GM20000 (cell line): ENCODE results near the gene CENPA.
"Not testable (repeated sequence)": the region's sequence is repeated elsewhere in the genome, so short reads cannot be mapped to it uniquely, and the experiment has no call there.

Source experiments
- DNase-seq: peaks from one replicate; pipeline ENCODE4 v3.0.0; 2012; ENCODE audit warnings: low spot score
- CTCF ChIP-seq: IDR thresholded peaks from 2 replicates; pipeline ENCODE4 v1.5.1; 2012; ENCODE audit warnings: mild to moderate bottlenecking, control low read depth; ENCODE audit errors: extremely low read depth, missing control alignments

Gene CENPA

DNA sequence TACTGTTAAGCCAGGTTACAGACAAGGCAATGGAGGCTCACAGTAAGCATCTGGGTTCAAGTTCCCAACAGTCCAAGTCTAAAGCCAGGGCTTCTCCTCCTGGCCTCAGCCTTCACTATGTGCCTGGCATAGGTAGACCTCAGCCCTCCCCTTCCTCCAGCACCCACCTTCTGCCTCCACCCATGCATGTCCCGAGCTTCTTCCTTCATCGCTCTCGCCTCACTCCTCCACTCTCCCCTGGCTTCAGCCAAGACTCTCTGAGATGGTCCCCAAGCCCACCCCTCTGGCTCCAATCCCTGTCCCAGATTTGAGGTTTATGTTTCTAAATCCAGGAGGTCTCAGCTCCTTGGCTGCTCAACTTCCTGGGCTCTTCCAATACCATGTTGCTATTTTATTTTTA, 26.9 kb downstream of the CENPA start:
- no peak for DNase-seq
- TF ChIP-seq CTCF, result no peak

- DNase-seq, result not testable (repeated sequence)
These were observed 28.4 kb downstream of the CENPA start for GRCh38 chr2:26814072-26814765.

DNA sequence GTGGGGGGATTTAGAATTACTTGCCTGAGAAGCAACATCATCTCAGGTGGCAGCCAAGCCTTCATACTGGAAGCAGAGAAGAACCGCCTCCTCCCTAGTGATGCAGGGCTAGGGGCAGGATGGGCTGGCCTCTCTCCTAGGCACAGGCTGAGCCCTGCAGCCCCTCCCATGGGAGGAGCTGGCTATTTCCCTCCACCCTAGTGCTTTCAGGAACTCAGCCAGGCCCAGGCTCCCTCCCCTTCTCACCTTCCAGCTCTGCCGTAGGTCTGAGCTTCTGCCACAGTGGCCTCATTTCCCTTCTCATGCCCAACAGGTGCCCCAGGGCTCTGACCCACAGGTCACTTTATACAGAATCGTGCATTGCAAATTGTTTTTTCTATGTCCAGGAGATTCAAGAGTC, 31.0 kb downstream of the CENPA start:
- no peak for DNase-seq
- no peak for TF ChIP-seq CTCF

DNA sequence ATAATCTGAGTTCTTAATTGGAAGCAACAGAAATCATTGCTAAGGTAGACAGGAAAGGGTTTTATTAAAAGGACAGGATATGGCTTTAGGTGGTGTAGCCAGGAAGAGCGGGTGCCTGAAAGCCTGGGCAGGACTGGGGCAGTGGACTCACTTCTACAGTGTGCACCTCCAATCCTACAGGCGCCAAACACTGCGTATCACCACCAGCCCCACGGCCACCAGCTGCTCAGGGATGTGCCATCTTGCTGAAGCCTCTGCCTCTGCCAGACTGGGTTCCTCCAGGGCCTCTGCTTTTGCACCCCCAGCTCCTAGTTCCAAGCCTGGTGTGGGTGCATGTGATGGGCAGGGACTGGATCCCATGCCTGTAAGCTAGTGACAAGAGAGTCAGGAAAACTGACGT, 32.4 kb downstream of the CENPA start:
- DNase-seq, result no peak
- TF ChIP-seq CTCF, result no peak

- no peak for DNase-seq
- no peak for TF ChIP-seq CTCF
These were observed 33.1 kb downstream of the CENPA start for GRCh38 chr2:26818972-26819371.

DNA sequence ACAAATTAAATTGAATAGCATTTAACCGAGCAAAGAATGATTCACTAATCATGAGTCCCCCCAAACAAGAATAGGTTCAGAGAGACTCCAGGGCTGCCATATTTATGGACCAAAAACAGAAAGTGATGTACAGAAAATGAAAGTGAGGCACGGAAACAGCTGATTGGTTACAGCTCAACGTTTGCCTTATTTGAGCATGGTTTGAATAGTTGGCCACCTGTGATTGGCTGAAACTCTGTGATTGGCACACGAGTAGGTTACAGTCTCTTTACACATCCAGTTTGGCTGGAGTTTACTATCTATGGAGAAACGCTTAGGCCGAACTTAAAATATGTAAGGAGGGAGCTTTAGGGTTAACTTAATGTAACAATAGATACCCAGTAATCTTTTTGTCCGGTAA, 35.1 kb downstream of the CENPA start:
- DNase-seq, result no peak
- no peak for TF ChIP-seq CTCF

GRCh38 chr2:26822877-26823276, 37.0 kb downstream of the CENPA start:
- no peak for DNase-seq
- no peak for TF ChIP-seq CTCF

DNA sequence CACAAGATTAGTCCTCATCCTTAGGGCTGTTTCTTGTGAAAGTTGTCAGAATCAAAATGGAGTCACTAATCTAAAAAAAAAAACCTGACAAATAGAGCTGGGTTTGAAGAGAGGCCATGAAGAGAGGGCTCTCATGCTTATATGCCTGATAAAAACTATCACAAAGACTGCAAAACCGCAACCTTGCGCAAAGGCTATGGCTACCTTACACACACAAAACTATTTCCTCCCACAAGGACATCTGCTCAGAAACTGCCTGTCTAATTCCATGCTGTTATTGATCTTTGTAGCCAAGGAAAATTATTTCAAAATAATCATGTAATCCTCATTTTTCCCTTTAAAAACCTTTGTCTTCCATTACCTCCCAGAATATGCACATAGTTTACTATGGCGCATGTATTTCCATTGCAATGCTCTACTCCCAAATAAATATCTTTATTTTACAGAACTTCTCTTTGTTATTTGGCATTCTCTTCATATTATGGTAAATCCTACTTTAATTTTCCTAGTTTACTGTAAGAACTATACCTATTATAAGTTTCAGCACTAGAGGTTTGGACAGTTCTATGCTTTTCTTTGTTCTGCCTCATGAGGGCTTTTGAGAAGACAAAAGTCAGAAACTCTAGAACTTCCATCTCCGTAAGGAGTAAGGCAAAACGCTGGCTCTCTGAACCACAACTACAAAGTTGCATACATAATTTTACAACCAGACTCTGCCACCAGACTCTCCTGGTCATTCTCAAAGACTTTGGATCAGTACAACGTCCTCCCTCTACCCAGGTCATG, 52.5 kb downstream of the CENPA start:
- TF ChIP-seq CTCF, result no peak
- DNase-seq, result no peak
